ENCODE measurements around the gene ISL1.

- TF ChIP-seq POLR2A (IDR thresholded peaks at IDR 0.05) (no peak), EP300 (IDR thresholded peaks at IDR 0.05) (no peak)
- TF ChIP-seq, protein P1, sequence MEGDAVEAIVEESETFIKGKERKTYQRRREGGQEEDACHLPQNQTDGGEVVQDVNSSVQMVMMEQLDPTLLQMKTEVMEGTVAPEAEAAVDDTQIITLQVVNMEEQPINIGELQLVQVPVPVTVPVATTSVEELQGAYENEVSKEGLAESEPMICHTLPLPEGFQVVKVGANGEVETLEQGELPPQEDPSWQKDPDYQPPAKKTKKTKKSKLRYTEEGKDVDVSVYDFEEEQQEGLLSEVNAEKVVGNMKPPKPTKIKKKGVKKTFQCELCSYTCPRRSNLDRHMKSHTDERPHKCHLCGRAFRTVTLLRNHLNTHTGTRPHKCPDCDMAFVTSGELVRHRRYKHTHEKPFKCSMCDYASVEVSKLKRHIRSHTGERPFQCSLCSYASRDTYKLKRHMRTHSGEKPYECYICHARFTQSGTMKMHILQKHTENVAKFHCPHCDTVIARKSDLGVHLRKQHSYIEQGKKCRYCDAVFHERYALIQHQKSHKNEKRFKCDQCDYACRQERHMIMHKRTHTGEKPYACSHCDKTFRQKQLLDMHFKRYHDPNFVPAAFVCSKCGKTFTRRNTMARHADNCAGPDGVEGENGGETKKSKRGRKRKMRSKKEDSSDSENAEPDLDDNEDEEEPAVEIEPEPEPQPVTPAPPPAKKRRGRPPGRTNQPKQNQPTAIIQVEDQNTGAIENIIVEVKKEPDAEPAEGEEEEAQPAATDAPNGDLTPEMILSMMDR (IDR thresholded peaks at IDR 0.05), result no peak
Measured at GRCh38 chr5:51378061-51378409, 5.2 kb upstream of the ISL1 start.
